HL-60 (cell line): Measurements from ENCODE around the gene ISL2.

Source experiments
- DNase-seq, 2 experiments: peaks; one replicate each; pipeline ENCODE4 v3.0.0-alpha.2; 2010 to 2020; ENCODE audit warnings: low read depth in 1 of 2, low spot score in 1 of 2
- H3K27ac ChIP-seq: fragments of 250-450 bp; sonication (Bioruptor Pico); replicated peaks from 2 replicates; pipeline ENCODE4 v1.5.1; 2020; ENCODE audit warnings: mild to moderate bottlenecking, moderate library complexity
- H3K27me3 ChIP-seq: fragments of 250-450 bp; sonication (Bioruptor Pico); 2 replicates; pipeline ENCODE4 v1.5.1; 2021; ENCODE audit warnings: mild to moderate bottlenecking, moderate library complexity; ENCODE audit not compliant: insufficient read depth, poor library complexity, severe bottlenecking
- H3K4me3 ChIP-seq: replicated peaks from 2 replicates; pipeline ENCODE4 v1.5.1; 2011; ENCODE audit warnings: mild to moderate bottlenecking, control low read depth, low read length; ENCODE audit not compliant: insufficient read depth
- CTCF ChIP-seq: IDR thresholded peaks from one replicate; pipeline ENCODE4 v1.5.1; 2011; ENCODE audit warnings: low read length, control low read depth, inconsistent platforms; ENCODE audit not compliant: insufficient read depth
- GABPA ChIP-seq: IDR thresholded peaks from 2 replicates; pipeline ENCODE4 v1.6.1; 2012; ENCODE audit warnings: low read depth
- POLR2AphosphoS5 ChIP-seq: IDR thresholded peaks from 2 replicates; pipeline ENCODE4 v1.6.1; 2012; ENCODE audit warnings: low read depth
- REST ChIP-seq: IDR thresholded peaks from 2 replicates; pipeline ENCODE4 v1.6.1; 2012; ENCODE audit warnings: low read depth; ENCODE audit not compliant: insufficient replicate concordance
- SPI1 ChIP-seq: IDR thresholded peaks from 2 replicates; pipeline ENCODE4 v1.6.1; 2012; ENCODE audit warnings: low read depth, mild to moderate bottlenecking, borderline replicate concordance

The ISL2 gene

GRCh38 chr15:76360416-76360815 is 23.8 kb downstream of the ISL2 start:
- TF ChIP-seq SPI1 (no peak), POLR2AphosphoS5 (no peak), REST (no peak), GABPA (no peak), CTCF (no peak)
- Histone ChIP-seq H3K27ac (no peak overlapping the region), H3K27me3 (no peaks in the 10 kb centered on the region), H3K4me3 (no peak overlapping the region)
- DNase-seq = no peak

- no peak for DNase-seq
- H3K4me3 ChIP-seq = no peak overlapping the region
- no peak overlapping the region for H3K27ac ChIP-seq
- no peaks in the 10 kb centered on the region for H3K27me3 ChIP-seq
- TF ChIP-seq REST = no peak
- no peak for TF ChIP-seq GABPA
These were observed 26.7 kb downstream of the ISL2 start for GRCh38 chr15:76363251-76363650.

- no peak for DNase-seq
- no peaks in the 10 kb centered on the region for H3K27me3 ChIP-seq
- no peak overlapping the region for H3K27ac ChIP-seq
- H3K4me3 ChIP-seq = no peak overlapping the region
- TF ChIP-seq CTCF (no peak), SPI1 (no peak), GABPA (no peak), REST (no peak), POLR2AphosphoS5 (no peak)
These were observed 30.1 kb downstream of the ISL2 start for GRCh38 chr15:76366714-76367113.

- no peak for TF ChIP-seq CTCF
- no peak for TF ChIP-seq REST
- no peak for TF ChIP-seq POLR2AphosphoS5
- no peak for TF ChIP-seq SPI1
- no peak for TF ChIP-seq GABPA
- H3K27ac ChIP-seq = no peak overlapping the region
- no peaks in the 10 kb centered on the region for H3K27me3 ChIP-seq
- no peak for DNase-seq
- no peak overlapping the region for H3K4me3 ChIP-seq
These were observed 31.6 kb downstream of the ISL2 start for GRCh38 chr15:76368122-76368621.
